ENCODE results near the gene PLCH1. TPM values are rescaled to one million over a fixed set of nuclear protein-coding genes. Genes with fewer than 3 reads are reported as not detected.

PLCH1 gene
- total and polyA plus RNA-seq, 12 donors, result under 0.01 to 0.28 (median 0.10) TPM; not detected in 2

DNA sequence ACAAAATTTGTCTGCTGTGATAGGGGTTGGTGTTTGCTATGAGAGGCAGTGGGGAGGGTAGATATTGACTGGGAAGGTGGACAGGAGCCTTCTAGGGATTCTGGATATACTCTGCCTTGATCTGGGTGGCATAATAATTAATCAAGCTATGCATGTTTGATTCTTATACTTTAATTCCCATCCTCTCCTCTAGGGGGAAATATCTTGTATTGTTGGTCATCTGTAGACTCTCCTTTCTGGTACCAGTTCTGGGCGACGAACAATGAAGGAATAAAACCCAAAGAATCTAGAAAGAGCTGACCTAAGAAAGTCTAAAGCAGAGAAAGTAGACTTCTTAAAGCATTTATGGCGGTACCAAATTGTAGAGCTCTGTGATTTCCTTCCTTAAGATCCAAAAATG is 253.2 kb downstream of the PLCH1 start:
- intact Hi-C loops (cut with DNase I), result no loop called here
- no peaks in the 10 kb centered on the region for H3K27me3 ChIP-seq
- no peaks in the 10 kb centered on the region for H3K9me3 ChIP-seq (replicated peaks in 1 of 3)
- TF ChIP-seq, protein P1, sequence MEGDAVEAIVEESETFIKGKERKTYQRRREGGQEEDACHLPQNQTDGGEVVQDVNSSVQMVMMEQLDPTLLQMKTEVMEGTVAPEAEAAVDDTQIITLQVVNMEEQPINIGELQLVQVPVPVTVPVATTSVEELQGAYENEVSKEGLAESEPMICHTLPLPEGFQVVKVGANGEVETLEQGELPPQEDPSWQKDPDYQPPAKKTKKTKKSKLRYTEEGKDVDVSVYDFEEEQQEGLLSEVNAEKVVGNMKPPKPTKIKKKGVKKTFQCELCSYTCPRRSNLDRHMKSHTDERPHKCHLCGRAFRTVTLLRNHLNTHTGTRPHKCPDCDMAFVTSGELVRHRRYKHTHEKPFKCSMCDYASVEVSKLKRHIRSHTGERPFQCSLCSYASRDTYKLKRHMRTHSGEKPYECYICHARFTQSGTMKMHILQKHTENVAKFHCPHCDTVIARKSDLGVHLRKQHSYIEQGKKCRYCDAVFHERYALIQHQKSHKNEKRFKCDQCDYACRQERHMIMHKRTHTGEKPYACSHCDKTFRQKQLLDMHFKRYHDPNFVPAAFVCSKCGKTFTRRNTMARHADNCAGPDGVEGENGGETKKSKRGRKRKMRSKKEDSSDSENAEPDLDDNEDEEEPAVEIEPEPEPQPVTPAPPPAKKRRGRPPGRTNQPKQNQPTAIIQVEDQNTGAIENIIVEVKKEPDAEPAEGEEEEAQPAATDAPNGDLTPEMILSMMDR (IDR thresholded peaks at IDR 0.05), result no peak
- TF ChIP-seq POLR2A (IDR thresholded peaks at IDR 0.05), result no peak
- H3K4me1 ChIP-seq (replicated peaks in 1 of 2), result no peaks in the 10 kb centered on the region
- H3K36me3 ChIP-seq (replicated peaks in 1 of 2), result no peaks in the 10 kb centered on the region
- no peak overlapping the region for H3K4me3 ChIP-seq
- no peak overlapping the region for H3K27ac ChIP-seq
- 83 to 90% (median 89%) methylated on average over 3 of the region's 3 CpGs for WGBS, 4 donors
- no peak for DNase-seq

DNA sequence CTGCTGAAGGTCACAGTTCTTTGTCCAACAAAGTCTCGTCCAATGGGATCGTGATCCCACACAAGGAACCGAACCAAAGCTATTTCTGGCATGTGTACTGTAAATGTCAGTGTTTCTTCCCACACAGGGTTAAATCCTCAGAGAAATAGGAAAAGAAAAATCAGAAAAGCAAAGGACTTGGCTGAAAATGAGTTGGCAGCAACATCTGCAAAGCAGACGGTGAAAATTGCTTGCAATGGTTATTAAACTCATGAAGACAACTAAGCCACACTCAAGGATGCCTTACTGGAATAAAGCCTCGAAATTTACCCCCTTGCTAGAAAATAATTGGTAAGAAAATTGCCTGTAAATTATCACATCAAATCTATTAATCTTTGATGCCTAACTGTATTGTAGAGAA is 256.2 kb downstream of the PLCH1 start:
- H3K4me1 ChIP-seq (replicated peaks in 1 of 2), result no peaks in the 10 kb centered on the region
- H3K27me3 ChIP-seq, result no peaks in the 10 kb centered on the region
- DNase-seq, result no peak
- WGBS, 4 donors, result 65 to 68% (median 67%) methylated on average over 5 of the region's 5 CpGs
- H3K27ac ChIP-seq, result no peak overlapping the region
- TF ChIP-seq, protein P1 (IDR thresholded peaks at IDR 0.05), result no peak
- TF ChIP-seq POLR2A (IDR thresholded peaks at IDR 0.05), result no peak
- intact Hi-C loops (cut with DNase I), result no loop called here
- no peak overlapping the region for H3K4me3 ChIP-seq
- no peaks in the 10 kb centered on the region for H3K9me3 ChIP-seq (replicated peaks in 1 of 3)
- H3K36me3 ChIP-seq (replicated peaks in 1 of 2), result no peaks in the 10 kb centered on the region

DNA sequence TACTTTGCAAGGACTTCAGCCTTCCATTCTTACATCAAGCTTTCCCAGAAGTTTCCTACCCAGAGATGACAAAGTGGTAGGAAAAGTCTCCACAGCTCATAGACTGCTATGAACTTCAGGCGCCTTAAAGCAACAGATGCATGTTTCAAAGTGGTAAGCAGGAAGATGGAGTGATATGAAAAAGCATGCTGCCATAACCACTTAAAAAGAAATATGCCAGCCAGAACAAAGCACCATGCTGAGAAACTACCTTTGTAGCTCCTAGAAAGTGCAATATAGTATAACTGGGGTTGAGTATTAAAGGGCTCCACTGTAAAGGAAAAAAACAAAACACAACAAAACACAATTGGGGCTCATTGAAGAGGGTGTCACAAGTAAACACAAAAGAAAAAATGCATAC is 259.0 kb downstream of the PLCH1 start:
- no peaks in the 10 kb centered on the region for H3K36me3 ChIP-seq (replicated peaks in 1 of 2)
- WGBS, 4 donors, result 67 to 92% (median 75%) methylated on average over 1 of the region's 1 CpG
- DNase-seq, result no peak
- H3K4me1 ChIP-seq (replicated peaks in 1 of 2), result no peaks in the 10 kb centered on the region
- no peaks in the 10 kb centered on the region for H3K27me3 ChIP-seq
- TF ChIP-seq, protein P1 (IDR thresholded peaks at IDR 0.05), result no peak
- no peak for TF ChIP-seq POLR2A (IDR thresholded peaks at IDR 0.05)
- H3K27ac ChIP-seq, result no peak overlapping the region
- H3K9me3 ChIP-seq (replicated peaks in 1 of 3), result no peaks in the 10 kb centered on the region
- intact Hi-C loops (cut with DNase I), result no loop called here
- H3K4me3 ChIP-seq, result no peak overlapping the region

DNA sequence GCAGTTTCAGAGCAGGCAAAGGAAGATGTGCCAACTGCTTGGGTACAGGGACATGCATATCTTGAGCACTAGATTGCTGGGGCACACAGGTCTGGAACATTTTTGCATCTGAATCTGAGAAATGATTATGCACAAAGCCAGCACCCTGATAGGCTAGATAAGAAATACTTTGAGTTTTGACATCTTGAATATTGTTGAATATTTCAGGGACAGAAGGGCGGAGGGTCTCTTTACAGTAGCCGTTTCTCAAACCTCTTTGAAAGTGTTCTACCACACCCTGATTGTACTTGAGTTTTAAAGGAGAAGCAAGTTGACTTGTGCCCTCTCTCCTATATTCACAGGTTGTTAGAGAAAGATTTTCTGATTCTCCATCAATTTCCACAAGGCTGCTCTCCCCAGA is 263.3 kb downstream of the PLCH1 start:
- H3K4me1 ChIP-seq (replicated peaks in 1 of 2), result no peaks in the 10 kb centered on the region
- no peak for DNase-seq
- H3K27me3 ChIP-seq, result no peaks in the 10 kb centered on the region
- no peaks in the 10 kb centered on the region for H3K36me3 ChIP-seq (replicated peaks in 1 of 2)
- H3K4me3 ChIP-seq, result no peak overlapping the region
- intact Hi-C loops (cut with DNase I), result no loop called here
- no peak overlapping the region for H3K27ac ChIP-seq
- 80 to 93% (median 87%) methylated on average over 2 of the region's 2 CpGs for WGBS, 4 donors
- no peaks in the 10 kb centered on the region for H3K9me3 ChIP-seq (replicated peaks in 1 of 3)
- TF ChIP-seq, protein P1 (IDR thresholded peaks at IDR 0.05), result no peak
- no peak for TF ChIP-seq POLR2A (IDR thresholded peaks at IDR 0.05)

Data from adrenal gland (tissue), 12 donors.